Natural killer cell (primary cell): ENCODE data around the gene LRRC8A. TPM values are rescaled to one million over a fixed set of nuclear protein-coding genes. Genes with fewer than 3 reads are reported as not detected.
"Not testable (repeated sequence)": the region's sequence is repeated elsewhere in the genome, so short reads cannot be mapped to it uniquely, and the experiment has no call there.

Source experiments
- ATAC-seq, 3 donors: fragments of 150-1000 bp in 2 of 3; fragments of 200-7000 bp in 1 of 3; cut with Tn5 transposase; 1 replicate in 1 of 3; 2 replicates in 2 of 3; pipeline ENCODE4 v1.10.0; 2021; ENCODE audit warnings: mild to moderate bottlenecking in 2 of 3, moderate library complexity in 2 of 3
- DNase-seq, 2 donors: peaks; one replicate each; pipeline versions ENCODE4 v3.0.0 to v3.0.0-alpha.2; 2013 to 2021; ENCODE audit warnings: mixed read lengths in 1 of 2
- H3K27ac ChIP-seq: one replicate; pipeline ENCODE4 v1.5.1; 2013; ENCODE audit warnings: mild to moderate bottlenecking, low read length
- H3K27me3 ChIP-seq: one replicate; pipeline ENCODE4 v1.6.1; 2013; ENCODE audit warnings: low read length; ENCODE audit not compliant: control insufficient read depth, insufficient read depth
- H3K36me3 ChIP-seq: one replicate; pipeline ENCODE4 v1.6.1; 2013; ENCODE audit warnings: low read length; ENCODE audit not compliant: control insufficient read depth, insufficient read depth
- H3K4me1 ChIP-seq: one replicate; pipeline ENCODE4 v1.6.1; 2013; ENCODE audit warnings: low read length; ENCODE audit not compliant: control insufficient read depth, insufficient read depth
- H3K4me3 ChIP-seq: one replicate; pipeline ENCODE4 v1.5.1; 2013; ENCODE audit warnings: low read length
- H3K9me3 ChIP-seq: one replicate; pipeline ENCODE4 v1.6.1; 2013; ENCODE audit warnings: low read length; ENCODE audit not compliant: control insufficient read depth, insufficient read depth
- H3K27ac Mint-ChIP-seq, 2 donors: one replicate each; pipeline ENCODE4 v1.8.0; 2022; ENCODE audit warnings: mild to moderate bottlenecking in 2 of 2, mixed read lengths in 2 of 2, moderate library complexity in 1 of 2
- H3K27me3 Mint-ChIP-seq, 2 donors: one replicate each; pipeline ENCODE4 v1.8.0; 2022; ENCODE audit warnings: low read depth in 2 of 2, mixed read lengths in 2 of 2
- H3K36me3 Mint-ChIP-seq: one replicate; pipeline ENCODE4 v1.8.0; 2022; ENCODE audit warnings: mixed read lengths
- H3K4me1 Mint-ChIP-seq, 2 donors: one replicate each; pipeline ENCODE4 v1.8.0; 2022; ENCODE audit warnings: mixed read lengths in 2 of 2
- H3K4me3 Mint-ChIP-seq: one replicate; pipeline ENCODE4 v1.8.0; 2022; ENCODE audit warnings: mild to moderate bottlenecking, moderate library complexity, mixed read lengths
- H3K9me3 Mint-ChIP-seq, 2 donors: one replicate each; pipeline ENCODE4 v1.8.0; 2022; ENCODE audit warnings: mixed read lengths in 2 of 2
- CTCF ChIP-seq: fragments of 200-600 bp; IDR thresholded peaks from one replicate; pipeline ENCODE4 v1.8.0; 2022; ENCODE audit warnings: antibody characterized with exemption
- WGBS: methylation state at CpG from one replicate; pipeline ENCODE4 v1.1.7; 2013; ENCODE audit warnings: missing lambda C conversion rate; ENCODE audit not compliant: insufficient coverage; 5-methylcytosine and 5-hydroxymethylcytosine counted together
- intact Hi-C: fragments of 100-400 bp; cut with micrococcal nuclease; formaldehyde crosslinking; loops from one replicate; pipeline ENCODE4 v1.14.2; 2022
- total RNA-seq, 4 donors: library from RNA; stranded (reverse); fragments of 120-200 nt in 1 of 4; gene quantifications; one replicate each; pipeline versions ENCODE4 v1.2.3 to v1.2.4, GENCODE V29; 2013 to 2022

The LRRC8A gene
- total RNA-seq, 3 donors from 2014 or later (not counting 1 experiment from before 2014, with no cell fraction given) = 60.0 to 82.9 (median 67.9) TPM

GRCh38 chr9:128943832-128944620 lies 62.1 kb downstream of the LRRC8A start:
- Histone ChIP-seq H3K4me1 (peaks cover 22% of the 10 kb centered on the region), H3K27me3 (no peaks in the 10 kb centered on the region), H3K9me3 (no peaks in the 10 kb centered on the region), H3K4me3 (no peak overlapping the region), H3K27ac (no peak overlapping the region), H3K36me3 (no peaks in the 10 kb centered on the region)
- ATAC-seq = no peak
- no peak for DNase-seq
- no peaks in the 10 kb centered on the region for H3K9me3 Mint-ChIP-seq
- H3K27ac Mint-ChIP-seq = no peak overlapping the region
- H3K36me3 Mint-ChIP-seq = no peaks in the 10 kb centered on the region
- no peak for TF ChIP-seq CTCF
- WGBS = 96% methylated on average over 5 of the region's 7 CpGs
- H3K4me1 Mint-ChIP-seq = peaks cover 27 to 29% of the 10 kb centered on the region in 2 donors
- intact Hi-C loops = no loop called here
- no peaks in the 10 kb centered on the region for H3K27me3 Mint-ChIP-seq
- H3K4me3 Mint-ChIP-seq = no peak overlapping the region

GRCh38 chr9:128944966-128945365 lies 63.0 kb downstream of the LRRC8A start:
- not testable (repeated sequence) for H3K27me3 ChIP-seq, H3K4me3 ChIP-seq, H3K36me3 Mint-ChIP-seq, H3K36me3 ChIP-seq, H3K9me3 ChIP-seq, H3K9me3 Mint-ChIP-seq, H3K27ac Mint-ChIP-seq, ATAC-seq, H3K27me3 Mint-ChIP-seq, H3K27ac ChIP-seq, DNase-seq, H3K4me3 Mint-ChIP-seq
- peaks cover 22% of the 10 kb centered on the region for H3K4me1 ChIP-seq
- 95% methylated on average over 7 of the region's 7 CpGs for WGBS
- intact Hi-C loops = loop anchor here (5.0 kb wide), 1 partner anchor 83 kb away; no protein-coding TSS in a partner anchor
- H3K4me1 Mint-ChIP-seq = peaks cover 27 to 29% of the 10 kb centered on the region in 2 donors

- no peaks in the 10 kb centered on the region for H3K27me3 Mint-ChIP-seq
- peak overlapping the region; percentile 86 to 96 for H3K27ac Mint-ChIP-seq
- WGBS = 97% methylated on average over 19 of the region's 19 CpGs
- no peak for TF ChIP-seq CTCF
- ATAC-seq (no peak), DNase-seq (no peak)
- intact Hi-C loops = loop anchor here (5.0 kb wide), 1 partner anchor 84 kb away; no protein-coding TSS in a partner anchor
- H3K36me3 ChIP-seq = no peaks in the 10 kb centered on the region
- H3K27ac ChIP-seq = no peak overlapping the region
- no peaks in the 10 kb centered on the region for H3K9me3 Mint-ChIP-seq
- no peaks in the 10 kb centered on the region for H3K36me3 Mint-ChIP-seq
- peak overlapping the region; percentile 95 for H3K4me3 Mint-ChIP-seq
- peaks cover 27 to 29% of the 10 kb centered on the region in 2 donors for H3K4me1 Mint-ChIP-seq
- H3K27me3 ChIP-seq = no peaks in the 10 kb centered on the region
- no peaks in the 10 kb centered on the region for H3K9me3 ChIP-seq
- H3K4me1 ChIP-seq = peaks cover 22% of the 10 kb centered on the region
- no peak overlapping the region for H3K4me3 ChIP-seq
Observed at GRCh38 chr9:128945798-128946501, 64.0 kb downstream of the LRRC8A start.
